ENCODE results near the gene TM2D3. TPM values are rescaled to one million over a fixed set of nuclear protein-coding genes. Genes with fewer than 3 reads are reported as not detected.
"Not testable (repeated sequence)": the region's sequence is repeated elsewhere in the genome, so short reads cannot be mapped to it uniquely, and the experiment has no call there.

The TM2D3 gene
- total RNA-seq, 1 donor from 2014 or later, result 39.0 TPM

DNA sequence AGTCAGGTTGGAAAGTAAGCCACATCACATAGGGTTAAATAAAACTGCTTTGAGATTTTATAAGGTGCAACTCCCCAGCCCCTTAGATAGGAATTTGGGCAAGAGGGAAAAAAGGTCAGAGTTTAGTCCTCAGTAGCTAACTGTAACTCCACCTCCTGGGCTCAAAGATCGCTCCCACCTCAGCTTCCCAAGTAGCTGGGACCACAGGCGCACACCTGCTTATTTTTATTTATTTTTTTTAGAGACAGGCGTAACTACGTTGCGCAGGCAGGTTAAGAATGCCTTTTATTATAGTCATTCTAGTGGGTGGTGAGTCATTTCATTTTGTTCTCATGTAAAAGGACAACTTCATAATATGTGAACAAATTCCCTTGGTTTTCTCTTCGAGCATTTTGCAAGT lies 14.7 kb downstream of the TM2D3 start:
- DNase-seq (ENCODE audit: extremely low spot score in 2 of 2), result no peak
- Histone ChIP-seq H3K9me3 (no peaks in the 10 kb centered on the region), H3K4me3 (no peak overlapping the region), H3K27ac (no peak overlapping the region), H3K27me3 (no peaks in the 10 kb centered on the region), H3K4me1 (peaks cover 17% of the 10 kb centered on the region), H3K36me3 (peaks cover 0 to 8% of the 10 kb centered on the region in 2 donors)
- intact Hi-C loops (cut with DNase I), result no loop called here
- TF ChIP-seq POLR2A (IDR thresholded peaks at IDR 0.05), result no peak
- TF ChIP-seq POLR2AphosphoS5 (IDR thresholded peaks at IDR 0.05; ENCODE audit: insufficient read depth in 1 of 2, low read depth in 1 of 2), result no peak
- TF ChIP-seq, protein P1, sequence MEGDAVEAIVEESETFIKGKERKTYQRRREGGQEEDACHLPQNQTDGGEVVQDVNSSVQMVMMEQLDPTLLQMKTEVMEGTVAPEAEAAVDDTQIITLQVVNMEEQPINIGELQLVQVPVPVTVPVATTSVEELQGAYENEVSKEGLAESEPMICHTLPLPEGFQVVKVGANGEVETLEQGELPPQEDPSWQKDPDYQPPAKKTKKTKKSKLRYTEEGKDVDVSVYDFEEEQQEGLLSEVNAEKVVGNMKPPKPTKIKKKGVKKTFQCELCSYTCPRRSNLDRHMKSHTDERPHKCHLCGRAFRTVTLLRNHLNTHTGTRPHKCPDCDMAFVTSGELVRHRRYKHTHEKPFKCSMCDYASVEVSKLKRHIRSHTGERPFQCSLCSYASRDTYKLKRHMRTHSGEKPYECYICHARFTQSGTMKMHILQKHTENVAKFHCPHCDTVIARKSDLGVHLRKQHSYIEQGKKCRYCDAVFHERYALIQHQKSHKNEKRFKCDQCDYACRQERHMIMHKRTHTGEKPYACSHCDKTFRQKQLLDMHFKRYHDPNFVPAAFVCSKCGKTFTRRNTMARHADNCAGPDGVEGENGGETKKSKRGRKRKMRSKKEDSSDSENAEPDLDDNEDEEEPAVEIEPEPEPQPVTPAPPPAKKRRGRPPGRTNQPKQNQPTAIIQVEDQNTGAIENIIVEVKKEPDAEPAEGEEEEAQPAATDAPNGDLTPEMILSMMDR (IDR thresholded peaks at IDR 0.05), result no peak

DNA sequence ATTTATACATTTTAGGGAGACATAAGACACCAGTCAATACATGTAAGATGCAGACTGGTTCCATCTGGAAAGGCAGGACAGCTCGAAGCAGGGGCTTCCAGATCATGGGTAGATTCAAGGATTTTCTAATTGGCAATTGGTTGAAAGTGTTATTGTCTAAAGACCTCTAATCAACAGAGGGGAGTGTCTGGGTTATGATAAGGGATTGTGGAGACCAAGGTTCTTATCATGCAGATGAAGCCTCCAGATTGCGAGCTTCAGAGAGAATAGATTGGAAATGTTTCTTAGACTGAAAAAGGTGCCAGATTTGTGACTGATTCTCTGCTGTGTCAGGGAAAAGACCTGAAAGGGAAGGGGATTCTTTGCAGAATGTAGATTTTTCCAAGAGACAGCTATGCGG lies 15.1 kb downstream of the TM2D3 start:
- Histone ChIP-seq H3K9me3 (no peaks in the 10 kb centered on the region), H3K36me3 (peaks cover 0 to 3% of the 10 kb centered on the region in 2 donors), H3K4me1 (peaks cover 14% of the 10 kb centered on the region), H3K27ac (no peak overlapping the region), H3K4me3 (no peak overlapping the region), H3K27me3 (no peaks in the 10 kb centered on the region)
- DNase-seq (ENCODE audit: extremely low spot score in 2 of 2), result no peak
- TF ChIP-seq, protein P1 (IDR thresholded peaks at IDR 0.05), result no peak
- no peak for TF ChIP-seq POLR2AphosphoS5 (IDR thresholded peaks at IDR 0.05; ENCODE audit: insufficient read depth in 1 of 2, low read depth in 1 of 2)
- no peak for TF ChIP-seq POLR2A (IDR thresholded peaks at IDR 0.05)
- intact Hi-C loops (cut with DNase I), result no loop called here

- intact Hi-C loops (cut with DNase I), result no loop called here
- Histone ChIP-seq H3K9me3 (no peaks in the 10 kb centered on the region), H3K4me1 (peaks cover 7% of the 10 kb centered on the region), H3K27ac (no peak overlapping the region), H3K27me3 (no peaks in the 10 kb centered on the region), H3K4me3 (no peak overlapping the region), H3K36me3 (no peaks in the 10 kb centered on the region)
- TF ChIP-seq POLR2A (IDR thresholded peaks at IDR 0.05), result no peak
- TF ChIP-seq, protein P1 (IDR thresholded peaks at IDR 0.05), result no peak
- no peak for TF ChIP-seq POLR2AphosphoS5 (IDR thresholded peaks at IDR 0.05; ENCODE audit: insufficient read depth in 1 of 2, low read depth in 1 of 2)
- DNase-seq (ENCODE audit: extremely low spot score in 2 of 2), result no peak
Observed at GRCh38 chr15:101635944-101636727, 16.0 kb downstream of the TM2D3 start.

- no peak overlapping the region for H3K4me3 ChIP-seq
- H3K27me3 ChIP-seq, result no peaks in the 10 kb centered on the region
- TF ChIP-seq, protein P1 (IDR thresholded peaks at IDR 0.05), result no peak
- no peak for TF ChIP-seq POLR2A (IDR thresholded peaks at IDR 0.05)
- no peak for TF ChIP-seq POLR2AphosphoS5 (IDR thresholded peaks at IDR 0.05; ENCODE audit: insufficient read depth in 1 of 2, low read depth in 1 of 2)
- no peaks in the 10 kb centered on the region for H3K36me3 ChIP-seq
- no peaks in the 10 kb centered on the region for H3K4me1 ChIP-seq
- no peaks in the 10 kb centered on the region for H3K9me3 ChIP-seq
- intact Hi-C loops (cut with DNase I), result no loop called here
- H3K27ac ChIP-seq, result no peak overlapping the region
- DNase-seq (ENCODE audit: extremely low spot score in 2 of 2), result no peak
Observed at GRCh38 chr15:101633356-101633755, 18.8 kb downstream of the TM2D3 start.

DNA sequence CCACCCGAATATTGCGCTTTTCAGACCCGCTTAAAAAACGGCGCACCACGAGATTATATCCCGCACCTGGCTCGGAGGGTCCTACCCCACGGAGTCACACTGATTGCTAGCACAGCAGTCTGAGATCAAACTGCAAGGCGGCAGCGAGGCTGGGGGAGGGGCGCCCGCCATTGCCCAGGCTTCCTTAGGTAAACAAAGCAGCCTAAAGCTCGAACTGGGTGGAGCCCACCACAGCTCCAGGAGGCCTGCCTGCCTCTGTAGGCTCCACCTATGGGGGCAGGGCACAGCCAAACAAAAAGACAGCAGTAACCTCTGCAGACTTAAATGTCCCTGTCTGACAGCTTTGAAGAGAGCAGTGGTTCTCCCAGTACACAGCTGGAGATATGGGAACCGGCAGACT lies 25.5 kb downstream of the TM2D3 start:
- H3K27ac ChIP-seq; H3K9me3 ChIP-seq; intact Hi-C loops (cut with DNase I); H3K4me1 ChIP-seq; DNase-seq (ENCODE audit: extremely low spot score in 2 of 2); H3K27me3 ChIP-seq; H3K36me3 ChIP-seq; H3K4me3 ChIP-seq: not testable (repeated sequence)
